DOHH2 (cell line): ENCODE data around the gene PSMD8.

ENCODE experiments used
- H3F3A ChIP-seq: fragments of 200-600 bp; sonication (generic), shearing (Covaris generic); 2 replicates; pipeline ENCODE4 v1.6.0; 2016; ENCODE audit warnings: antibody characterized with exemption, mild to moderate bottlenecking; ENCODE audit not compliant: control insufficient read depth, insufficient read depth
- H3K27ac ChIP-seq: fragments of 200-600 bp; sonication (generic); 2 replicates; pipeline ENCODE4 v1.5.1; 2014; ENCODE audit warnings: low read depth, mild to moderate bottlenecking, low read length, moderate library complexity
- H3K27me3 ChIP-seq: fragments of 200-600 bp; sonication (generic); 2 replicates; pipeline ENCODE4 v1.6.1; 2014; ENCODE audit warnings: mild to moderate bottlenecking, low read length, mixed read lengths; ENCODE audit not compliant: control insufficient read depth
- H3K36me3 ChIP-seq: fragments of 200-600 bp; sonication (generic); 2 replicates; pipeline ENCODE4 v1.6.1; 2014; ENCODE audit warnings: mild to moderate bottlenecking, low read length, moderate library complexity, mixed read lengths; ENCODE audit not compliant: control insufficient read depth
- H3K4me1 ChIP-seq: fragments of 200-600 bp; sonication (generic); 2 replicates; pipeline ENCODE4 v1.6.1; 2014; ENCODE audit warnings: mild to moderate bottlenecking, low read length, mixed read lengths; ENCODE audit not compliant: control insufficient read depth
- H3K4me2 ChIP-seq: fragments of 200-600 bp; sonication (generic); 2 replicates; pipeline ENCODE4 v1.6.0; 2014; ENCODE audit warnings: mild to moderate bottlenecking, low read length, moderate library complexity
- H3K4me3 ChIP-seq: fragments of 200-600 bp; sonication (generic); 2 replicates; pipeline ENCODE4 v1.5.1; 2014; ENCODE audit warnings: mild to moderate bottlenecking, low read length, mixed read lengths
- H3K79me2 ChIP-seq: fragments of 200-600 bp; sonication (generic); 2 replicates; pipeline ENCODE4 v1.6.1; 2014; ENCODE audit warnings: mild to moderate bottlenecking, low read length, mixed read lengths; ENCODE audit not compliant: control insufficient read depth
- H3K9me2 ChIP-seq: fragments of 200-600 bp; sonication (generic); replicated peaks from 2 replicates; pipeline ENCODE4 v1.6.1; 2014; ENCODE audit warnings: mild to moderate bottlenecking, low read length, mixed read lengths; ENCODE audit not compliant: control insufficient read depth
- H3K9me3 ChIP-seq: fragments of 200-600 bp; sonication (generic); 2 replicates; pipeline ENCODE4 v1.6.1; 2014; ENCODE audit warnings: antibody characterized with exemption, low read length, mixed read lengths; ENCODE audit not compliant: control insufficient read depth, insufficient read depth
- H4K20me1 ChIP-seq: fragments of 200-600 bp; sonication (generic); 2 replicates; pipeline ENCODE4 v1.6.0; 2014; ENCODE audit warnings: low read depth, mild to moderate bottlenecking, antibody characterized with exemption, low read length, moderate library complexity; ENCODE audit not compliant: control insufficient read depth, insufficient read depth
- CTCF ChIP-seq: fragments of 200-600 bp; sonication (generic); IDR thresholded peaks from one replicate; pipeline ENCODE4 v1.5.1; 2014; ENCODE audit warnings: antibody characterized with exemption, mild to moderate bottlenecking, low read depth, low read length; ENCODE audit not compliant: poor library complexity, severe bottlenecking
- EZH2phosphoT487 ChIP-seq: fragments of 200-600 bp; sonication (generic); IDR thresholded peaks from 2 replicates; pipeline ENCODE4 v1.6.1; 2017; ENCODE audit warnings: borderline replicate concordance, mild to moderate bottlenecking, antibody characterized with exemption, low read length, moderate library complexity, mixed read lengths

The PSMD8 gene

GRCh38 chr19:38385804-38386257 lies 11.5 kb downstream of the PSMD8 start:
- Histone ChIP-seq H3K36me3 (peaks cover 24% of the 10 kb centered on the region), H4K20me1 (0 out of 2 replicates have a peak, but pooled peaks cover 4% of the 10 kb centered on the region), H3K4me3 (no peak overlapping the region), H3K4me2 (no peak overlapping the region), H3K79me2 (no peaks in the 10 kb centered on the region), H3F3A (no peaks in the 10 kb centered on the region; the same call in 1 of the 2 replicates), H3K9me2 (no peaks in the 10 kb centered on the region), H3K9me3 (no peaks in the 10 kb centered on the region), H3K27ac (no peak overlapping the region), H3K27me3 (peaks cover 31% of the 10 kb centered on the region), H3K4me1 (peaks cover 25% of the 10 kb centered on the region)
- TF ChIP-seq EZH2phosphoT487 (no peak), CTCF (no peak)

DNA sequence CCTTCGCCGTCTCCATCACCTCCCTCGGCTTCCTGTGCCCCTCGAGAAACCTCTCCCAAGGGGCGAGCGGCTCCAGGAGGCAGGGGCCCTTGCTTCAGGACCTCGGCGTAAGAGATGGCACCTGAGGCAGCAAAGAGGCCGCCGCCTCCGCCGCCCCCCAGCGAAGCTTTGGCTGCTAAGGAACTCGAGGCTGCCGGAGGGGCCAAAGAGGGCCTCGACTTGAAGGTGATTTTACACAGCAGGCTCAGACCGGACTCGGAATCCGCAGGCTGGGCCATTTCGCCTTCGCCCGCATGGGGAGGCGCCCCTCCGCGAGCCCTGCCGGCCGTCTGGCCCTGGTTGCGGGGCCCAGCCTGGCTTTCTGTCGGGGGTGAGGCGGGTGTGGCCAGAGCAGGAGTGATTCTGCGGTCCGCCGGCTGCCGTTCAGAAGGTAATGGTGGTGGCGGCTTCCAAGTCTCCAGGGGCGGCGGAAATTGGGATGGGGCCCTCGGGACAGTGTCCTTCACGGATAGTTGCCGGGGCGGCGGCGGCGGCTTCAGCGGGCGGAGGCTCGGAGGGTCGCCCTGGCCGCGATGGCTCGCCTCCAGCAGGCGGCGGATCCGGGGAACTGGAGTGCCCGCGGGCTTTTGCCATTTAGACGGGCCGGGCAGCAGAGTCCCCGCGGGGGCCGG lies 12.1 kb downstream of the PSMD8 start:
- peaks cover 18% of the 10 kb centered on the region for H3K36me3 ChIP-seq
- no peaks in the 10 kb centered on the region for H3K79me2 ChIP-seq
- no peak overlapping the region for H3K4me3 ChIP-seq
- 0 out of 2 replicates have a peak, but pooled peaks cover 4% of the 10 kb centered on the region for H4K20me1 ChIP-seq
- no peak overlapping the region for H3K27ac ChIP-seq
- H3K4me2 ChIP-seq, result peak overlapping the region; percentile 95
- H3K4me1 ChIP-seq, result peaks cover 25% of the 10 kb centered on the region
- no peaks in the 10 kb centered on the region; the same call in 1 of the 2 replicates for H3F3A ChIP-seq
- no peaks in the 10 kb centered on the region for H3K9me3 ChIP-seq
- H3K27me3 ChIP-seq, result peaks cover 37% of the 10 kb centered on the region
- no peak for TF ChIP-seq EZH2phosphoT487
- TF ChIP-seq CTCF, result no peak
- H3K9me2 ChIP-seq, result no peaks in the 10 kb centered on the region

GRCh38 chr19:38386971-38387549 lies 12.7 kb downstream of the PSMD8 start:
- Histone ChIP-seq H3K9me3 (no peaks in the 10 kb centered on the region), H3K36me3 (peaks cover 12% of the 10 kb centered on the region), H3K4me1 (peaks cover 25% of the 10 kb centered on the region), H3K27me3 (peaks cover 43% of the 10 kb centered on the region), H3F3A (no peaks in the 10 kb centered on the region; the same call in 1 of the 2 replicates), H3K4me2 (peak overlapping the region; percentile 95), H3K4me3 (peak overlapping the region; percentile 78), H3K9me2 (no peaks in the 10 kb centered on the region), H3K79me2 (no peaks in the 10 kb centered on the region), H3K27ac (no peak overlapping the region; the same call in 1 of the 2 replicates), H4K20me1 (0 out of 2 replicates have a peak, but pooled peaks cover 4% of the 10 kb centered on the region)
- TF ChIP-seq EZH2phosphoT487 (no peak), CTCF (no peak)
